GM10248 (cell line): ENCODE measurements around the gene TPSD1.
"Not testable (repeated sequence)": the region's sequence is repeated elsewhere in the genome, so short reads cannot be mapped to it uniquely, and the experiment has no call there.

ENCODE experiments used
- CTCF ChIA-PET: fragments of 300-600 bp; sonication (Branson Sonifier 250); formaldehyde crosslinking; extraction: SDS; loops from one replicate; lab custom pipeline; 2021; ENCODE audit warnings: antibody characterized with exemption; lab: Yijun Ruan, JAX
- POLR2A ChIA-PET: fragments of 350-650 bp; sonication (Branson Sonifier 250); formaldehyde crosslinking; extraction: SDS; loops from one replicate; lab custom pipeline; 2020; ENCODE audit warnings: antibody characterized with exemption; lab: Yijun Ruan, JAX
- DNase-seq: peaks from one replicate; pipeline ENCODE4 v3.0.0; 2012; ENCODE audit errors: extremely low spot score
- TF ChIP-seq, protein P1 (sequence below): IDR thresholded peaks from 2 replicates; pipeline ENCODE4 v1.5.1; 2012; ENCODE audit warnings: mild to moderate bottlenecking, low read depth; ENCODE audit errors: extremely low read depth, missing control alignments, control extremely low read depth

Gene TPSD1

GRCh38 chr16:1255276-1256122 lies at the start of gene TPSD1:
TSS of gene TPSD1 (plus strand) at chr16:1256069. CDS start at chr16:1256281, 212 bp downstream.
- CTCF ChIA-PET, POLR2A ChIA-PET: not testable (repeated sequence)

GRCh38 chr16:1206326-1206725 lies 49.5 kb upstream of the TPSD1 start:
- TF ChIP-seq, protein P1, sequence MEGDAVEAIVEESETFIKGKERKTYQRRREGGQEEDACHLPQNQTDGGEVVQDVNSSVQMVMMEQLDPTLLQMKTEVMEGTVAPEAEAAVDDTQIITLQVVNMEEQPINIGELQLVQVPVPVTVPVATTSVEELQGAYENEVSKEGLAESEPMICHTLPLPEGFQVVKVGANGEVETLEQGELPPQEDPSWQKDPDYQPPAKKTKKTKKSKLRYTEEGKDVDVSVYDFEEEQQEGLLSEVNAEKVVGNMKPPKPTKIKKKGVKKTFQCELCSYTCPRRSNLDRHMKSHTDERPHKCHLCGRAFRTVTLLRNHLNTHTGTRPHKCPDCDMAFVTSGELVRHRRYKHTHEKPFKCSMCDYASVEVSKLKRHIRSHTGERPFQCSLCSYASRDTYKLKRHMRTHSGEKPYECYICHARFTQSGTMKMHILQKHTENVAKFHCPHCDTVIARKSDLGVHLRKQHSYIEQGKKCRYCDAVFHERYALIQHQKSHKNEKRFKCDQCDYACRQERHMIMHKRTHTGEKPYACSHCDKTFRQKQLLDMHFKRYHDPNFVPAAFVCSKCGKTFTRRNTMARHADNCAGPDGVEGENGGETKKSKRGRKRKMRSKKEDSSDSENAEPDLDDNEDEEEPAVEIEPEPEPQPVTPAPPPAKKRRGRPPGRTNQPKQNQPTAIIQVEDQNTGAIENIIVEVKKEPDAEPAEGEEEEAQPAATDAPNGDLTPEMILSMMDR = no peak
- no peak for DNase-seq
- POLR2A ChIA-PET = no interaction called here
- CTCF ChIA-PET = no interaction called here

More at GRCh38 chr16:1255276-1256122, at the start of gene TPSD1:
- not testable (repeated sequence) for DNase-seq

GRCh38 chr16:1206786-1207185 lies 49.1 kb upstream of the TPSD1 start:
- CTCF ChIA-PET = no interaction called here
- POLR2A ChIA-PET = no interaction called here
- TF ChIP-seq, protein P1 = no peak
- DNase-seq = no peak

GRCh38 chr16:1208239-1208830 lies 47.5 kb upstream of the TPSD1 start:
- ChIA-PET CTCF (no interaction called here), POLR2A (no interaction called here)
- DNase-seq = no peak
- TF ChIP-seq, protein P1 = no peak

GRCh38 chr16:1209081-1209480 lies 46.8 kb upstream of the TPSD1 start:
- TF ChIP-seq, protein P1 = no peak
- no peak for DNase-seq
- ChIA-PET POLR2A (no interaction called here), CTCF (no interaction called here)

GRCh38 chr16:1210461-1210860 lies 45.4 kb upstream of the TPSD1 start:
- POLR2A ChIA-PET = no interaction called here
- CTCF ChIA-PET = no interaction called here
- TF ChIP-seq, protein P1 = no peak
- no peak for DNase-seq

DNA sequence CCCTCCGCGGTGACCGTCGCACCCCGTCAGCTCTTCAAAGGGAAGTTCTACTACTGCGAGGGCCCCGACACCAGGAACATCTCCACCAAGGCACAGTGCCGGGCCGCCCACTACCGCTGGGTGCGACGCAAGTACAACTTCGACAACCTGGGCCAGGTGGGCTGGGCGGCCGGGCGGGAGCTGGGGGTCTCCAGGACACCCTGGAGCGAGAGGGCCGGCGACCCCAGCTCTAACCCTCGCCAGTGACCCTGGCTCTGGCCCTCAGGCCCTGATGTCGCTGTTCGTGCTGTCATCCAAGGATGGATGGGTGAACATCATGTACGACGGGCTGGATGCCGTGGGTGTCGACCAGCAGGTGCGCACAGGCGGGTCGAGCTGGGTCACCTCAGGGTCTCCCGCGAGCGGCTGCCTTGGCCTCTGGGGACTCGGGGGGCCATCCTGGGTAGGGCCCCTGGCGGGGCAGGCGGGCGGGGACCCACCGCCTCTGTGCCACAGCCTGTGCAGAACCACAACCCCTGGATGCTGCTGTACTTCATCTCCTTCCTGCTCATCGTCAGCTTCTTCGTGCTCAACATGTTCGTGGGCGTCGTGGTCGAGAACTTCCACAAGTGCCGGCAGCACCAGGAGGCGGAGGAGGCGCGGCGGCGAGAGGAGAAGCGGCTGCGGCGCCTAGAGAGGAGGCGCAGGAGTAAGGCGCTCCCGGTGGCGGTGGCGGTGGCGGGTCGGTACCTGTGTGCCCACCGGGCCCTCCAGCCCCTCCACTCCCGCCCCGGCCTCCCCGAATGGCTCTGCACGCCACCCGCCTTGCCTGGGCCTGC lies 44.2 kb upstream of the TPSD1 start:
- TF ChIP-seq, protein P1 = no peak
- ChIA-PET CTCF (no interaction called here), POLR2A (no interaction called here)
- no peak for DNase-seq
